GM12891 (cell line): ENCODE data around the gene TCF7L1.

Source experiments
- POLR2A ChIP-seq: IDR thresholded peaks from 2 replicates; pipeline ENCODE4 v1.6.1; 2011; ENCODE audit warnings: low read depth, low read length, control low read depth
- POU2F2 ChIP-seq: IDR thresholded peaks from 2 replicates; pipeline ENCODE4 v1.6.1; 2011; ENCODE audit warnings: low read depth, mild to moderate bottlenecking, control low read depth, low read length, moderate library complexity
- TAF1 ChIP-seq: IDR thresholded peaks from 2 replicates; pipeline ENCODE4 v1.6.1; 2011; ENCODE audit warnings: low read depth, low read length, control low read depth

DNA sequence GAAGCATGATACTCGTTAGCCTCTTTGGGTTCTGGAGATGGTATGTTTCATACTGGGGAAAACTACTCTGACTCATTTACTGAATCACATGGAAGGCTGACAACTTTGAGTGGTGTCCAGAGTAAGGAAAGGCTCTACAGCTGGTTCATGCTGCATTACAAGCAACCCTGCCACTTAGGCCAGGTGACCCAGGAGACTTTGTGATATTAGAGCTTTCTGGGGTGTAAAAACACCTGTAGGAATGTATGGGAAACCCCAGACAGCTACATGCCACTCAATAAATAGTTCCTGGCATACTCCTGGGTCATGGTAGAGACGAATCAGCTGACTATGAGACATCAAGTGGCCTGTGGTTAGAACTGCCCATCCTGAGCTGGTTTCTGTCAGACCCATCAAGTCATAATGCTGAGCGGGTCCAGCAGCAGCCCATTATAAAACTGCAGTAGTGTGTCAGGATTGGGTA, 21.3 kb upstream of the TCF7L1 start:
- TF ChIP-seq TAF1 (no peak), POLR2A (no peak), POU2F2 (no peak)
